Renal pelvis (tissue), 4 donors: ENCODE results near the gene TRPV4. TPM values are rescaled to one million over a fixed set of nuclear protein-coding genes. Genes with fewer than 3 reads are reported as not detected.
"Not testable (repeated sequence)": the region's sequence is repeated elsewhere in the genome, so short reads cannot be mapped to it uniquely, and the experiment has no call there.

ENCODE experiments used
- DNase-seq: peaks from one replicate; pipeline ENCODE4 v3.0.0-alpha.2; 2013
- polyA plus RNA-seq, 3 donors: library from polyadenylated mRNA; unstranded; fragments of 120-200 nt; gene quantifications; one replicate each; pipeline ENCODE4 v1.2.1, GENCODE V29; 2013; ENCODE audit not compliant: insufficient read length in 3 of 3

The TRPV4 gene
- polyA plus RNA-seq, 3 donors, result 14.7 to 21.7 (median 19.2) TPM

DNA sequence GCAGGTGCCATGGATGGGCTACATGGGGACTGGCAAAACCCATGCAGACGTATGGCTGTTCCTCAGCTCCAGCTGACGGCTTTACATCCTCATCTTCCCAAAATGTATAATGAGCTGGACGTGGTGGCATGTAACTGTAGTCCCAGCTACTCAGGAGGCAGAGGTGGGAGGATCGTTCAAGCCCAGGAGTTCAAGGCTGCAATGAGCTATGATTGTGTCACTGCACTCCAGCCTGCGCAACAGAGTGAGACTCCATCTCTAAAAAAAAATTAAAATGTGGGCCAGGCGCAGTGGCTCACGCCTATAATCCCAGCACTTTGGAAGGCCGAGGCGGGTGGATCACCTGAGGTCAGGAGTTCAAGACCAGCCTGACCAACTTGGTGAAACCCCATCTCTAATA, 29.3 kb upstream of the TRPV4 start:
- DNase-seq, result not testable (repeated sequence)

DNA sequence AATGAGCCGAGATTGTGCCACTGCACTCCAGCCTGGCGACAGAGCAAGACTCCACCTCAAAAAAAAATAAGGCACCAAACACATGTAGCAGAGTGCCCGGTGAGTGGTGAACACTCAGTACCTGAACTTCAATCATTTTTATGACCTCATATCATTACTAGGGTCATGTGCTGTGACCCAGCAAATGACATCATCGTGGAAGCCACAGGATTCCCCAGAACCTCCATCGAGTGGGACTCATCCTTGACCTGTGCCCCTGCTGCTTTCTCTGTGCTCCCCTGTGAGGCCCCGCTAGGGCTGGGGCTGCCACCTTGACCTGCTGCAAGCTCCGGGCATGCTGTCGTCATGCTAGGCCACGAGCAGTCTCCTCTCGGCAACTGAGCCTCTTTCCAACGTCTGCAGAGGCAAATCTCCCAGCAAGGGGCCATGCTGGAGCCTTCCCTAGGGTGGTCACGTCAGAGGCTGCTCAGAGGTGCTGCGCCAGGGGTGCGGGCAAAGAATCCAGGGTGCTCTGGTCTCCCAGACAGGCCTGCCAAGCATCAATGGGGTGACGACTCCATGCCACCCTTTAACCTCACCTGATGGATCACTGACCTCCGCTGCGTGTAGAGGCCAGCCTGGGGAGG, 28.6 kb upstream of the TRPV4 start:
- DNase-seq, result no peak

DNA sequence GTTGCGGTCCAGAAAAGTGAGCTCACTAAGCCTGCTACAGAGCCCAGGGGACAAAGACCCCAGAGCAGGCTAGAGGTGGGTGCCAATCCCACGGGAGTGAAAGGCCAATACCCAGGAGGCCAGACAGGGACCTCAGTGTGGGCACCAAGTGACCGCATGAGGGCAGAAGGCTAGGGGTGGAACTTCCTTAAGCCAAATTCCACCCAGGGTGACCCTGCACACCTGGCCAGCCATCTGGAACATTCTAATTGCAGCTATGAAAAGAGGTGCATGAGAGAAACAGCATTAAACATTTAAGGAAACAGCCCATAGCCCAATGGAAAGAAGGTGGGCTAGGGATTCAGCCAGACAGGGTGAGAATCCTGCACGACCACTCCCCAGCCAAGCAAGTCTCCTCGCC, 27.8 kb upstream of the TRPV4 start:
- DNase-seq, result no peak

GRCh38 chr12:109858764-109859163, 25.6 kb upstream of the TRPV4 start:
- DNase-seq, result no peak

- DNase-seq, result no peak
These were observed 24.5 kb upstream of the TRPV4 start for GRCh38 chr12:109857715-109858114.

- no peak for DNase-seq
These were observed 22.2 kb upstream of the TRPV4 start for GRCh38 chr12:109855377-109855776.

DNA sequence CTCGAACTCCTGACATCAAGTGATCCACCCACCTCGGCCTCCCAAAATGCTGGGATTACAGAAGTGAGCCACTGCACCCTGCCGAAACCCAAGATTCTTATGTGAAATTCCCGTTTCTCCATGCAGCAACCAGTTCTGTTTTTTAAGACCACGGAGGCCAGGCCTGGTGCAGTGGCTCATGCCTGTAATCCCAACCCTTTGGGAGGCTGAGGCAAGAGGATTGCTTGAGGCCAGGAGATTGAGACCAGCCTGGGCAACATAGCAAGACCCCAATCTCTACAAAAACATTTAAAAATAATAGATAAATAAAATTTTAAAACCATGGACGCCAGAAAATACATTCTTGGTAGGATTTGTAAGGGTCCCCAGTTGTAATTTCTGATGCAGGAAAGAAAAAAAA, 17.3 kb upstream of the TRPV4 start:
- DNase-seq, result not testable (repeated sequence)

GRCh38 chr12:109847142-109847735, 14.0 kb upstream of the TRPV4 start:
- DNase-seq, result no peak

GRCh38 chr12:109845824-109846205, 12.6 kb upstream of the TRPV4 start:
- no peak for DNase-seq

DNA sequence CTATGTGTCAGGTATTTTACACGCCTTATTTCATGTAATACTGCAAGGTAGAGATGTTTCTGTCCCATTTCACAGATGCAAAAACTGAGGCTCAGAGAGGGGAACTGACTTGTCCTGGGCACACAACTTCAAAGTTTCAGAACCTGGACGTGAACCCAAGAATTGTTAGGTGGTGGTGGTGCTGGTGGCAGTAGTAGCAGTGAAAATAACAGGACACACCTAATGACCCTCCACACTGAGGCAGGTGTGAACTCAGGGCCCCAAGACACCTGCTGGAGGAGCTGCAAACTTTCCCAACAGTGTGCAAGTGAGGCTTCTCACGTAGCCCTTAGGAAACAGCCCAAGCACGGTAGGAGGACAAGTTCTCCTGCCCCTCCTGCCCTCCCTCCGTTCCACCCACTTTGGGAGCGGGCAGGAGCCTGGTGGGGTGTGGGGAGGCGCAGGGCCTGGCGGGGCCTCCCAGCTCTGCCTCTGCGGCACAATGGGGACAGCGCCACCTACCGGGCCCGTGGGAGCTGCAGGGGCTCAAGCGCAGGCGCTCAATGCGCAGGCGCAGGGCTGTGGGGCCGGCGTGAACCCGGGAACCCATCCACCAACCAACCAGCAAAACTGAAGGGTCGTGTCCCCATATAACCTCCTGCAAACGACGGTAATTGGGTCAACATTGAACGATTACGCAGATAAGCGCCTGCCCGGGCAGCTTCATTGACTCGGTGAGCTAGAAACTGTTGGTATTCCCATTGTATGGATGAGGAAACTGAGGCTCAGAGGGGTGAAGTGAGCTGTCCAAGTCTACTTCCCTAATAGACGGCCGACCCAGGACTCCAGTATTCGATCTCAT, 12.0 kb upstream of the TRPV4 start:
- peak; percentile 78 for DNase-seq

- DNase-seq, result no peak
These were observed 10.9 kb upstream of the TRPV4 start for GRCh38 chr12:109844091-109844490.

DNA sequence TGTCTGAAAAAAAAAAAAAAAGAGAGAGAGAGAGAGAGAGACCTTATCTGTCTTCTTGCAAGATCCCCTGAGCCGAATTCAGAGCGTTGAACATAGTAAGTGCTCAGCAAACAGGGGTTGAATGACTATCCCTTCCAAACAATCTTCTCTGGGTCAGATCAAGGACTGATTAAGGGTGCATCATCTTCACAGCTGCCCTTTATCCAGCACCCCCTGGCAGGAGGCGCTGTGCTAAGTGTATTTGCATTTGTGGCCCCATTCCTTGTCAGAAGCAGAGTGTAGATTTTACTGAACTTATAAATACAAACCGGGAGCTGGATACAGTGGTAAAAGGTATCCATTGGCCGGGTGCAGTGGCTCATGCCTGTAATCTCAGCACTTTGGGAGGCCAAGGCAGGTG, 8.8 kb upstream of the TRPV4 start:
- DNase-seq, result no peak

DNA sequence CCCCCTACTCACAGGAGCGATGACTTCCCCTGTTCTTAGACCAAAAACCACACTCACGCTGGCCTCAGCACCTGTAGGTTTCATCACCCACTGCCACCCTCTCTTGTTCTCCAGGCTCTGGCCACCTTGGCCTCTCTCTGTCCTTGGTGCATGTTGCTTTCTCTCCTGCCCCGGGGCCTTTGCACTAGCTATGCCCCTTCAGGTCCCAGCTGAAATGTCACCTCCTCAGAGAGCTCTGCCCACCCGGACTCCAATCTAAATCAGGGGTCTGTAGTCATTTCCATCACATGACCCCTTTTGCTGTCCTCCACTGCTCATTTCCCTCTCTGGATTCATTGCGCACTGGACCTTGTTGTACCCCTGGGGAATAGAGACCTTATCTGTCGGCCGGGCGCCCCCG, 8.2 kb upstream of the TRPV4 start:
- no peak for DNase-seq

GRCh38 chr12:109840305-109841074, 7.3 kb upstream of the TRPV4 start:
- peak; percentile 74 for DNase-seq

DNA sequence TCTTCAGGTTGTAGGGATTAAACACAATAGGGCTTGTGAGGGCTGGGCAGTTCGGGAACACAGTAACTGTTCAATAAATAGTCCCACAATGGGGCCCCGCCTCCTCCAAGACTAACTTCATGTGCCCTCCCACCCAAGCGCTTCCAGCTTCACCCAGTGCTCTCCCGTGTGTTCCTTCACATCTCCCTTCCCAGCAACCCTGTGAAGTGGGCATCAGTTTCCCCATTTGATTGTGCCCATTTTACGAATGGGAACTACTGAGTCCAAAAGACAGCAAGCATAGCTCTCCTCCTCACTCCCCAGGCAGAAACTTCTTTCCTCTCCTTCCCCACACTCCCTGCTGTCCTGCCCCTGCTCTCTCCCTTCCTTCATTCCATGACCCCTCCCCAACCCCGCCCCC, 6.2 kb upstream of the TRPV4 start:
- no peak for DNase-seq

GRCh38 chr12:109836916-109837315, 3.7 kb upstream of the TRPV4 start:
- no peak for DNase-seq

GRCh38 chr12:109835827-109836226, 2.6 kb upstream of the TRPV4 start:
- DNase-seq, result no peak

GRCh38 chr12:109832541-109833306, 474 bp downstream of the TRPV4 start:
- DNase-seq, result no peak

DNA sequence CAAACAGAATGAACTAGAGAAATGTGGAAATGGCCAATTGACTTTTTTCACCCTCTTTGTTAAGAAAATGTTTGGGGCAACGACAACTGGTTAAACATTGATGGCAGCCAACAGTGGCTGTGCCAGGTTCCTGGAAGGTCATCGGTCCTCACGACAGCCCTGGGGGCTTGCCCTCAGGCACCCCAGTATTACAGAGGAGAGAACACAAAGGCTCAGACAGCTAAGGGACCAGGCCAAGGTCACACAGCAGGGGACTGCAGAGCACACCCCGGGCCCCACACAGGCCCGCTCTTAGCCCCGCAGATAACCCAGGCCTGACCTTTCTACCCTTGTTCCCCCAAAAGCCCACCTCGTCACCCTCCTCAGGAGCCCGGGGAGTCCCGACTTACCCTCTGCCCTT, 1.3 kb downstream of the TRPV4 start:
- DNase-seq, result no peak

GRCh38 chr12:109831365-109831764, 1.8 kb downstream of the TRPV4 start:
- no peak for DNase-seq

DNA sequence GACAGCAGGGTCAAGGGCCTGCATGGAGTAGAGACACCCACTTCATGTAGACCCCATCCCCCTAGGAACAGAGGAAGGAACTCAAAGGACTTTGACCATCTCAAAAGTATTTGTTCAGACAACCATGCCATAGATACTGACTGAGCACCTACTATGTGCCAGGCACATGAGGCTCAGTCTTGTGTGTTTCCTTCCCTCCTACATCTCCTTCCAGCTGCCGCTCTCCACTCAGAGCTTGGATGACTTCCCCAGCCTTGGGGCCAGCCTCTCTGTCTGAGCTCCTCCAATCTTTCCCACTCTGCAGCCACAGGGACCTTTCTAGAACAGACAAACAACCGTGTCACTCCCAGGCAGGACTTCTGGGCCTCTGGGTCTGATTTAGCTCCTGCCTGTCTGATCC, 2.5 kb downstream of the TRPV4 start:
- no peak for DNase-seq

- DNase-seq, result no peak
These were observed 2.9 kb downstream of the TRPV4 start for GRCh38 chr12:109830267-109830666.
